Pulmonary artery endothelial cell (primary cell): ENCODE measurements around the gene CCDC126. TPM values are rescaled to one million over a fixed set of nuclear protein-coding genes. Genes with fewer than 3 reads are reported as not detected.
"Not testable (repeated sequence)": the region's sequence is repeated elsewhere in the genome, so short reads cannot be mapped to it uniquely, and the experiment has no call there.

Experiments used
- DNase-seq: peaks from one replicate; pipeline ENCODE4 v3.0.0-alpha.2; 2011; ENCODE audit warnings: low read depth, low spot score
- total RNA-seq: library from RNA; depleted of rRNA; stranded (reverse); fragments of >200 nt; gene quantifications from 2 replicates; pipeline ENCODE4 v1.2.3, GENCODE V29; 2014

Gene CCDC126
- total RNA-seq, 1 donor from 2014 or later: 11.5 TPM

DNA sequence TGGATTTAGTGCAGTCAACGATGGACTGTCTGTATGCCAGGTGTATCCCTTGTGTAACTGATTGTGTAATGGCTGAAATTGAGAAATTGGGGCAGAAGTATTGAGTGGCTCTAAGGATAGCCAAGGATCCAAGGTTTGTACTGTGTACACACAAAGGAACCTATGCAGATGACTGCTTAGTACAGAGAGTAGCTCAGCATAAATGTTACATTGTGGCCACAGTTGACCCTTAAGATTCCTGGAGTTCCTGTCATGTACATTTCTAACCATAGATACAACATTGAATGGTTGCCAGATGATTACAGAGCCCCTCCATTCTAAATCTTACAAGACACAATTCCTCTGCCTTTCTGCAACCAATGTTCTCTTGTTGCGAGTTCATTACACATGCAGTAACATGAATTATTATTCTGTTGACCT, 25.3 kb downstream of the CCDC126 start:
- DNase-seq: no peak

DNA sequence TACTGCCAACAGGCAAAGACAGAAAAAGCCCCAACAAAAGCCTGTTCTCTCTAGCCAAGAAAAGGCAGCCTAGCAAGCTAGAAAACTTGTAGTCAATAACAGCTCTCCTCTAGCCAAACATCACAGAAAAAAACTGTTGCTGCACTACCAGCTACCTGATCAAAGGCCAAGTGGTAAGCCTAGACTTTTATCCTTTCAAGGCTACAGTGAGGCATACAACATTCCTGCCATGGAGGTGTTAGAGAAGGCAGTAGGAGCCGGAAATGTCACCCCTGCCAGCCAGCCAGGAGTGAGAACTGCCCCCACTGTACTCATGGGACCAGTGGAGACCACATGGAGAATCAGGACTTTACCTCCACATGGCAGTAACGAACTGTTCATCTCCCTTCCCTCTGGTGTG, 31.2 kb downstream of the CCDC126 start:
- no peak for DNase-seq

DNA sequence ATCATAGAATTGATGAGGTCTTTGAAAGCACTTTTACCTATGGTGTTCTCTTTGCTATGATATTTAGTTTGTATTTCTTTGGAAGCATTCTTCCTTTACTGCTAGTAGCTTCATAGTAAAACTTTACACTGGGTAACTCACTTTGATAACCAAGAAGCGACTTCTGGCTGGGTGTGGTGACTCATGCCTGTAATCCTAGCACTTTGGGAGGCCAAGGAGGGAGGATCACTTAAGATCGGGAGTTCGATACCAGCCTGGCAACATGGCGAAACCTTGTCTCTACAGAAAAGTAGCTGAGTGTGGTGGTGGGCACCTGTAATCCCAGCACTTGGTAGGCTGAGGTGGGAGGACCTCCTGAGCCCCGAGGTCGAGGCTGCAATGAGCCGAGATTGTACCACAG, 36.2 kb downstream of the CCDC126 start:
- DNase-seq: no peak

DNA sequence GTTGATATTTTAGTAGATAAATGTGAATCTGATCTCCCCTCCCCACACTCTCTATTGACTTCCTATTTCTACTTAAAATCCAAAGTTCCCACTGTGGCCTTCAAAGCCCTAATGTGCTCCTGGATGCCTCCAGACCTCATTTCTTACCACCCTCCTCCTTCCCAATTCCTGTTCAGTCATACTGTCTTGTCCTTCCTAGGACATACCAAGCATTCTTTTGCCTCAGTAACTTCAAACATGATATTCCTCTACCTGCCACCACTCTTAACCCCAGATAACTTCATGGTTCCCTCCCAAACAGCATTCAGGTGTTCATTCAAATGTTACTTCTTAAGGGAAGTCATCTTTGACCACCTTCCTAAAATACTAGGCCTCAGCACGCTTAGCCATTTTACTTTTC, 48.6 kb downstream of the CCDC126 start:
- no peak for DNase-seq

DNA sequence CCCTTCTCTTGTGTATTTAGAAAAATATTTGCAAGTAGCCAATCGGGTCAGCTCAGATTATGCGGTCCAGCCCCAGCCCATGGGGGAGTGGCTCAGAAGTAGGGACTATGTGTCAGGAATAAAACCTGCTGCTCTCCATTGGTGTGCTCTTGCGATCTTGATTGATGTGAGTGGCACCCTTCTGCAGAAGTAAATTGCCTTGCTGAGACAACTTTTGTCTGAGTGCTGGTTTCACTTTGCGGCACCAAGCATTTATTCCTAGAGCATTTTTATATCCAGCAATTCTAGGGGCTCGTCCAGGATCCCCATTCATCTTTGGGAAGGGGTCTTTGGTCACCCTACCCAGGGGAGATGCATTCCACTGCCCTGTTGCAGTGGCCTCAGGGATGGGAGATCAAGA, 56.8 kb downstream of the CCDC126 start:
- DNase-seq: no peak

DNA sequence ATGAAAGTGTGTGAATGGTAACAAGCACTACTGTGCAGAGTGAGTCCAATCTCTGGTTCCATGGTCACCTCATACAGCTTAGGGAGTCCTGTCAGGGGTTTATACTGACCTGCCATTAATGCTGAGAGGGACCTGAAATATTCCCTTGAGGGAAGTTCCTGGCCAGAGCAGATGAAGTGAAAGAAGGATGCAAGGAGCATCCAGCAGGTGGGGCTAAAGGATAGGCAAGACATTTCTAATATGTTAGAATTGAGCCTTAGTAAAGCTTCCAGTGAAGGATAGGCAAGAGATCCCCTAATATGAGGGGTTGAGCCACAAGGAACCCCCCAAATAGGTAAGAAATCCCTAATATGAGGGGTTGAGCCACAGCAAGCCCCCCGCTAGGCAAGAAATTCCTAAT, 57.3 kb downstream of the CCDC126 start:
- DNase-seq: peak; percentile 2

DNA sequence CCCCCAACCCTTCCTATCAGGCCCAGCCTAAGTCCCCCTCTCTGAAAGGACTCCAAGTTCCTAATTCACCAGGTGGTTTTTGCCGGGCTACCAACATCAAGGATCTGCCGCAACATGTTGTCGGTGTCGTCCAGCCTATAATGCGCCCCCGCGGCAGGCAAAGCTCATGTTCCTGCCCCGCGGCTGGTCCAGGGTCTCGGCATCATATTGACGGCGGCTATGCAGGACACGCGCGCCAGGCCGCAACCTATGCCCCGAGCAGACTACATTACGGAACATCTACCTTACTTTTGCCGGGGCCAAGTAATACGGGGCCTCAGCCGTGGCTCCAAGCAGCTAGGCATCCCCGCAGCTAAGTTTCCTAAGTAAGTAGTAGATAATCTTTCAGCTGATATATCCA, 58.3 kb downstream of the CCDC126 start:
- no peak for DNase-seq

DNA sequence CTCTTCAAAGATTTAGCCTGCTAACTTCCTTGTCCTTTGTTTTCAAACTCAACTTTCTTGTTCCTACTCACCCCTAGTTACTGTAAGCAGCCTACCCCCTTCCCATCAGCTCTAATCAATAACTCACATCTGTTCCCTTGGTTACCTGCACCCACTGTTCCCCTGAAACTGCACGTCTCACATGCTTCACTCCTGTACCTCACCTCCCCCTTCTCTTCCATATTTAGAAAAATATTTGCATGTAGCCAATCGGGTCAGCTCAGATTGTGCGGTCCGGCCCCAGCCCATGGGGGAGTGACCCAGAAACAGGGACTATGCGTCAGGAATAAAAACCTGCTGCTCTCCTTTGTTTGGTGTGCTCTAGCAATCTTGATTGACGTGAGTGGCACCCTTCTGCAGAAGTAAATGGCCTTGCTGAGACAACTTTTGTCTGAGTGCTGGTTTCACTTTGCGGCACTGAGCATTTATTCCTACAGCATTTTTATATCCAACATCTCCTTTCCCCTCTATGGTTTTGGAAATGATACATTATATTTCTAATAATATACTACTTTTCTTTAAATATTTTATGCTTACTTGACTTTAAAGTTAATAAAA, 61.7 kb downstream of the CCDC126 start:
- no peak for DNase-seq

DNA sequence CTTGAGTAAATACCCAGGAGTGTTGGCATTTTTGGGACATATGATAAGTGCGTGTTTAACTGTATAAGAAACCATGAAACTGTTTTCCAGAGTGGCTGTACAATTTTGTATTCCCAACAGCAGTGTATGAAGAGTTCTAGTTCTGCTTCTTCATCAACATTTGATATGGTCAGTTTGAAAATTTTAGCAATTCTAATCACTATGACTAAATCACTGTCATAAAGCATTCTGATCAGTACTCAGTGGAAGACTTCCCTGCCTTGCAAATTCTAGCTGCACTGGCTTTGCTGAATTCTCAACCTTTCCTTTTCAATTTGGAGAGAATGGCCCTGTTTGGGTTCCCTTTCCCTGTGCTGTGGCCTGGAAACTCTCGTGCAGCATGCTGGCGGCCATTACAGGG, 64.2 kb downstream of the CCDC126 start:
- no peak for DNase-seq

DNA sequence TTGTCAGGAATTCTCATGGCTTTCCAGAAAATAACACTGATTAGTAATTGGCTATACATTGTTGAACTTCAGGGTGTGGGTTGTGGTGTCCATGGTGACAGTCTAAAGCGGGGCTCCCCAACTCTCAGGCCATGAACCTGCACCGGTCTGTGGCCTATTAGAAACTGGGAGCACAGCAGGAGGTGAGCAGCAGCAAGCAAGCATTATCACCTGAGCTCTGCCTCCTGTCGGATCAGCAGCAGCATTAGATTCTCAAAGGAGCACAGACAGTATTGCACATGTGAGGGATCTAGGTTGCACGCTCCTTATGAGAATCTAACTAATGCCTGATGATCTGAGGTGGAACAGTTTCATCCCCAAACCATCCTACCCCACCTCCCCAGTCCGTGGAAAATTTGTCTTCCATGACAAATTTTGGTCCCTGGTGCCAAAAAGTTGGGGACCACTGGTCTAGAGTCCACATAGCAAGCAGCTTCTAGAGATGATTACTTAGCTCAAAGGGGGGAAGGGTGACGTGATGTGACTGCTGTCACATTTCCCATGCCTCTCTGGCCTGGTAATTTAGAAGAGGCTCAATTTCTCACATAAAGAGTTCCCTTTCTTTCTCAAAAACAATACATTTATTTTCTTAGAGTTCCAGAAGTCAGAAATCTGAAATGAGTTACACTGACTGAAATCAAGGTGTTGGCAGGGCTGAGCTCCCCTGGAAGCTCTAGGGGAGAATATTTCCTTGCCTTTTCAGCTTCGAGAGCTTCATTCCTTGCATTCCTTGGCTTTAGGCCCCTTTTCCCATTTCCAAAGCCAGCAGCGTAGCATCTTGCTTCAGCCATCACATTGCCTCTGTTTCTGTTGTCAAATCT, 65.2 kb downstream of the CCDC126 start:
- DNase-seq: no peak

DNA sequence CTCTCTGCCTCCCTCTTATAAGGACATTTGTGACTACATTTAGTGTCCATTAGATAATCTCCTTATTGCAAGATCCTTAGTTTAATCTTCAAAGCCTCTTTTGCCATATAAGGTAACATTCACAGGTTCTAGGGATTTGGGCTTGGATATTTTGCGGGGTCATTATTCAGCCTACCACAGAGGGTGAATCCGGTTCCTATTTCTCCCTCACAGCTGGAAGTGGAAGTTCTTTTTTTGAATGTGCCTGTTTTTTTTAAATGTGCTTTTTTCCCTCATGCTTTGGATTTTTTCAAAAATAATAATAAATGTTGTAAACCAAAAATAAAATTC, 65.8 kb downstream of the CCDC126 start:
- no peak for DNase-seq

DNA sequence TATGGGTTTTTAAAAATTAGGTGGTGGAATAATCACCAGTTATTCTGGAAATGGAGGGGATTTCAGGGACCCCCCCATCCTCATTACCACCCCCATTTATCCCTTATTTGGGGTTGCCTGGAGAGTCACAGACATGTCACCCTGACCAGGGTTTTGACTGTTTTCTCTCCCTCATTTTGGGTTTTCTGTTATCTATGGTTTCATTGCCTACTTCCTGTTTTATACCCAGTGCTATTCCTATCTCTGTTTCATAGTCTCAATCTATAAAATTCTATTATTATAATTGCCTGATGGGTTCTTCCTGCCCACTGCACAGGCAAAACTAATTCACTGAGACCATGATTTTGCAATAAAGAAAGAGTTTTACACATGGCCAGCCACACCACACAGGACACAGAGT, 66.9 kb downstream of the CCDC126 start:
- no peak for DNase-seq

DNA sequence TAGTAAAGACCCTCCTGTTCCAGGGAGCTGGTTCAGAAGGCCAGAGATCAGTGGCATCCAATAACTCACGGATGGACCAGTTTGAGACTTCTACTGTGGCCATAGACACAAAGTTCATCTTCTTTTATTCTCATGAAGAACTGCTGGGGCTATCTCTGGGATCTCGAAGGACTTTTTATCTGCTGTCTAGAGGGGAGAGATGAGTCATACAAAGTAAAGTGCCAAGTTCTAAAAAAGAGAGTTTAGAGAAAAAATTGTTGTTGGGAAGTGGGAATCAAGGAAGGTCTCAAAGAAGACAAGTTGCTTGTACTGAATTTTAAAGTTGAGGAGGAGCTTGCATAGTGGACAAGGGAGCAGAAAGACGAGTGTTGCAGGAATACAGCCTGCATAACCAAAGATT, 74.9 kb downstream of the CCDC126 start:
- DNase-seq: no peak

DNA sequence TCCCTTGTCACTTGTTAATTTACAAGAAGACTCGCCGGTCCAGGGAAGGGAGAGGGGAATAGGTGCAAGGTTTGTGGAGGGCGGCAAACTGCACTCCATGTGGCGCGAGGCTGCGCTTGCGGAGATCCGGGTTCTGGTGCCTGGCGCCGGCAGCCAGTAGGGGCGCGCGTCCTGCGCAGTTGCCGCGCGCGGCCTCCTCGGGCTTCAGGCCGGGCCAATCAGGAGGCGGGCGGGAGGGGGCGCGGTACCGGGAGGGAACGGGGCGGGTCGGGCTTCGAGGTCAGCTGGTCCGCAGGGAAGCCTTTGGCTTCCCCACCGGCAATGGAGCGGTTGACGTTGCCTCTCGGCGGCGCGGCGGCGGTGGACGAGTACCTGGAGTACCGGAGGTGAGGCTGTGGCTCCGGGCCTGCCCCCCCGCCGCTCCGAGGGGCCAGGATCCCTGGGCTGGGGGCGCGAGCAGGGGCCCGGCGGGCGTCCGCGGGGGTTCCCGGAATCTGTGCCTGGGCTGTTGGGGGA, 82.8 kb downstream of the CCDC126 start, which contains the start of gene FAM221A:
Gene FAM221A (plus strand): TSS at position 302 of the 516 bp plus-strand sequence. CDS start 20 bp downstream, at position 322.
- peak; percentile 37 for DNase-seq

DNA sequence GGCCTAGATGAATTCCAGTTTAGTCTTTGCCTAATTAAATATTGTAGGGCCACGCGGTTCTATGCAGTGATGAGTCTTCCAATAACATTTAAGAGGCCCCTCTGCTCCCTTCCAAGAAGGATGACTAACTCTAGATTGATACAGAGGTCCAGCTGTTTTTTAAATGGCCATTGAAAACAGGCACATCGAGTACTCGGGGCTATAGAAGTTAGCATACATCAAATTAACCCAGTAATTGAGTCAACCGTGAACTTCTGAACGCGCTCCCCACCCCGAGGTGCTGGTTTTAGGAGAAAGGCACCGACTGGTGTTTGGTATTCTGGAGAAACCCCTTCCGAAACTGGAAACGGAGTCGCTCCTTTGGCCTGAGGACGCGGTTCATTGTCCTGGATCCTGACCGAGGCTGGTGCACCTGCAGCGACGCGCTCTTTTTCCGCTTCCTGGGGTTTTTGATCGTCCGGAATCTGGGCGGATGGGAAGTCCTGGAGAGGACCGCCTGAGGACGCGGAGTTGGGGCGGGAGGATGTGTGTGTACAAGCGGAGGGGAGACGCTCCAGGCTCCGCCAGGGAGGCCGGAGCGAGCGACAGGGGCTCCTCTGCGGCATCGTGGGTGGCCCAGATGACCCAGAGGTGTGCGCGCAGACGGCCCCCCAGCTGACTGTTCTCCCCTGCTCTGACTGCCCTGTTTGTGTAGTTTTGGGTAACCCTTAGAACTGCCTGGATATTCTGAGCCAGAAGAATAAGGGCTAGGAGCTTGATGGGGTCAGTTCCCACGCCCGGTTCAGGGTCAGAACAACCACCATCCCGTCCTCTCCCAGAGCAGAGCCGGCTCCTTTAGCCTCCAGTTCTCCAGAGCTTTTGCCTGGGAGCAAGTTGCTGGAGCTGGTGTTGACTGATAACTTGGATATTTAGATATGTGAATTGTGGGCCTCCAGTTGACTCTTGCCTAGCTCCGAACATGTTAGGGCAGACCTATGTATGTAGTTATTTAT, 83.5 kb downstream of the CCDC126 start:
- DNase-seq: peak; percentile 24

DNA sequence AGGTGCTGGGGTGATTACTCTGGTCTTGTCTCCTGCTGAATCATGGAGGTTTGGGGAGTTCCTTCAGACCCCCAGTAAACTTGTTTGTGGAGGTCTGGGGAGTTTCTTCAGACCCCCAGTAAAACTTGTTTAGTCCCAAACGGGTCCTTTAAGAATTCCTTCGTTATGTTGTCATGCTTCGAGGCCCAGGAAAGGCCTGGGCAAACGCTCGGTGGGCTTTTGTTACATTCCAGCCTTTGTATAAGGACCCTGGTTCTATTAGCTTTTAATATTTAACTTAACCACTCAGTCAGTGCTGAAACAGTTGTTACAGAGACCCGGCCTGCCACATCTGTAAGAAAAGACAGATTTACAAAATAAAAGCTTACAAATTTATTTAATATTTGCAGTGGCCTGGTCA, 86.9 kb downstream of the CCDC126 start:
- DNase-seq: not testable (repeated sequence)

DNA sequence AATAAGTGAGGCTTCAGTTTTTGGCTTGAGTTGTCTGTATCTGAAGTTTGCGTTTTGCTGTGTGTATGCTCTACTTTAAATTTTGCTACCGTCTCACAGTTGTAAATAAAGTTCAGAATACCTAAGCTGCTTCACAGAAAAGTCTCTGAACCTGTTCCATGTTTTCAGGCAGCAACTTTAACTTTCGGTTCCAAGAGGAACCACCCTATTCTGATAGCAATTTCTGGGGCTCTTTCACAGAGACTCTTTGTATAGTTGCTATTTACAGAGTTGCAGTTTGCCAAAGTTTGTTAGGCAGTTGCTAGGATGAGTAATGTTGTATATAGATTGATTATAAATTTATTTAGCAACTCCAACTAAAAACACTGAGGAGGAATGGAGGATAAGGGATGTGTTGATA, 88.5 kb downstream of the CCDC126 start:
- DNase-seq: no peak

DNA sequence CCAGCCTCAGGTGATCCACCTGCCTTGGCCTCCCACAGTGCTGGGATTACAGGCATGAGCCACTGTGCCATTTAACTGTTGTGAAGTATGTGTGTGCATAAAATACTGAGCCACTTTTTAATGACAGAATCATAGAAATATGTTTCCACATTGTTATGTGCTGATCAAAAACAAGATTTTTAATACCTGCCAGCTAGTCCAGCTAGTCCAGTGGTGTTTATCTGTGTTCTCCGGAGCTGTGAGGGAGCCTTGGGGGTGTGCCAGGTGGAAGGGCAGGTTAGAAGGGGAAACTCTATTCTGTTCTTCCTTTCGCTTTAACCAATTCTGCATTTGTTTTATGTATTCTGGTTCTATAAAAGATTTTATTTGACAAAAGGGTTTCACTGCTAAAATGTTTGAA, 89.8 kb downstream of the CCDC126 start:
- DNase-seq: no peak

DNA sequence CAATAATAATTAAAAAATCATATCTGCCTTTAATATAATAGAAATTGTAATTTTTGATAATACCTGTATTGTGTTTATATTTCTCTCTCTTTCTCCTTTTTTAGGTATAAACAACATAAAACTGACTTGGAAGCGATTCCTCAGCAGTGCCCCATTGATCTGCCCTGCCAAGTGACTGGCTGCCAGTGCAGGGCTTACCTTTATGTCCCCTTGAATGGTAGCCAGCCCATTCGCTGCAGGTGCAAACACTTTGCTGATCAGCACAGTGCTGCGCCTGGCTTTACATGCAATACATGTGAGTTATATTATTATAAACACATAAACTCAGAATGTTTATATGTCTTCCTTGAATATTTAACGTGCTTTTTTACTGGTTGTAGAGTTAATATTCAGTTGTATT, 92.0 kb downstream of the CCDC126 start:
- no peak for DNase-seq

DNA sequence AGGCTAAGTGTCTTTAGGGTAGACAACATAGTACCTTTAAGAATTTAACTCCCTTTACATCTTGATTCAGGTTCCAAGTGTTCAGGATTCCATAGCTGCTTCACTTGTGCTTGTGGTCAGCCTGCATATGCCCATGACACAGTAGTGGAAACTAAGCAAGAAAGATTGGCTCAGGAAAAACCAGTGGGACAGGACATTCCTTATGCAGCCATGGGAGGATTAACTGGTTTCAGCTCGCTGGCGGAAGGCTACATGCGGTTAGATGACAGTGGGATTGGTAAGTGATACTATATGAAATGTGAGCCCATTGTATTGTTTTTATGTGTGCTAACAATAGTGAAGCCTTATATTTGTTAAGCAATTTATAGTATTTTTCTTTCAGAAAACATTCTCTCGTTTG, 94.1 kb downstream of the CCDC126 start:
- DNase-seq: no peak

DNA sequence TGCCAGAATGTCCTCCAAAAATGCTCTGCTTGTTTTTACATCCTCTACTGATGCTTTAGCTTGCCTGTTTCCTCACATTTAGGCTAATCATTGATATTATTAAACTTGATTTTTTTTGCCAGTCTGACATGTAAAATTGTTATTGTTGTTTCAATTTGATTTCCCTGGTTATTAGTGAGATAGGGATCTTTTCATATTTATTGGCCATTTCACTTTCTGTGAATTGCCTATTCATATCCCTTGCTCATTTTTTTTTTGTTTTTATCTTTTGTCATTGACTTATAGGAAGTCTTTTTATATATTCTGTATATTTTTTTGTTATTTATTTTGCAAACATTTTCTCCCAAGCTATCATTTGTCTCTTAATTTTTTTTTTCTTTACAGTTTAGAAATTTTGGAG, 96.0 kb downstream of the CCDC126 start:
- no peak for DNase-seq
